HL-60 (cell line): Measurements from ENCODE around the gene CCDC107.
"Not testable (repeated sequence)": the region's sequence is repeated elsewhere in the genome, so short reads cannot be mapped to it uniquely, and the experiment has no call there.

Source experiments
- DNase-seq, 2 experiments: peaks; one replicate each; pipeline ENCODE4 v3.0.0-alpha.2; 2010 to 2020; ENCODE audit warnings: low read depth in 1 of 2, low spot score in 1 of 2
- H3K27ac ChIP-seq: fragments of 250-450 bp; sonication (Bioruptor Pico); replicated peaks from 2 replicates; pipeline ENCODE4 v1.5.1; 2020; ENCODE audit warnings: mild to moderate bottlenecking, moderate library complexity
- H3K27me3 ChIP-seq: fragments of 250-450 bp; sonication (Bioruptor Pico); 2 replicates; pipeline ENCODE4 v1.5.1; 2021; ENCODE audit warnings: mild to moderate bottlenecking, moderate library complexity; ENCODE audit not compliant: insufficient read depth, poor library complexity, severe bottlenecking
- H3K4me3 ChIP-seq: replicated peaks from 2 replicates; pipeline ENCODE4 v1.5.1; 2011; ENCODE audit warnings: mild to moderate bottlenecking, control low read depth, low read length; ENCODE audit not compliant: insufficient read depth
- GABPA ChIP-seq: IDR thresholded peaks from 2 replicates; pipeline ENCODE4 v1.6.1; 2012; ENCODE audit warnings: low read depth
- POLR2AphosphoS5 ChIP-seq: IDR thresholded peaks from 2 replicates; pipeline ENCODE4 v1.6.1; 2012; ENCODE audit warnings: low read depth
- SPI1 ChIP-seq: IDR thresholded peaks from 2 replicates; pipeline ENCODE4 v1.6.1; 2012; ENCODE audit warnings: low read depth, mild to moderate bottlenecking, borderline replicate concordance
- TF ChIP-seq, protein P1 (sequence below): IDR thresholded peaks from one replicate; pipeline ENCODE4 v1.5.1; 2011; ENCODE audit warnings: low read length, control low read depth, inconsistent platforms; ENCODE audit not compliant: insufficient read depth
- TF ChIP-seq, protein P2 (sequence below): IDR thresholded peaks from 2 replicates; pipeline ENCODE4 v1.6.1; 2012; ENCODE audit warnings: low read depth; ENCODE audit not compliant: insufficient replicate concordance

CCDC107 gene

DNA sequence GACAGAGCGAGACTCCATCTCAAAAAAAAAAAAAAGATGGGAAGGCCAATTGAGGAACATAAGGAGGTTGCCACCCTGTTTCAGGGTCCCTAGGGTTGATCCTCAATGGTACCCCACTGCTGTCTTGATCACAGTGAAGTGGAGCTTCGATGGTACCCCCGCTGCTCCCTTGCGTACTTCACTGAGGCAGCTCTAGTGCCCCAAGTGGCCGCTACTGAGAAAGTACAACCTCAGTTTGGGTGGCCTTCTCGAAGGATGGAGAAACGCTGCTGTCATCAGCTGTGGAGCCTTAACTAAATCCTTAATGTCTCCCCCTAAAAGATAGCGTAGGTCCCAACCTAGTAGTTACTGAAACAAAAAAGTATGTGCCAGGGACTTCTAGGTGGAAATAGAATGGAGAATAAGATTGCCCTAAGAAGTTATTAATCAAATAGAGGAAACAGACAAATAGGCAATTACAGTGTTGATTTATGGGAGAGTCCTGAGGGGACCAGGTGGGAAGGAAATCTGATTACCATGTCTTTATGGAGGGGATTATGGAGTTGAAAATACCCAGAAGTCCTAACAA, 46.8 kb upstream of the CCDC107 start:
- no peak overlapping the region for H3K4me3 ChIP-seq
- TF ChIP-seq, protein P1, sequence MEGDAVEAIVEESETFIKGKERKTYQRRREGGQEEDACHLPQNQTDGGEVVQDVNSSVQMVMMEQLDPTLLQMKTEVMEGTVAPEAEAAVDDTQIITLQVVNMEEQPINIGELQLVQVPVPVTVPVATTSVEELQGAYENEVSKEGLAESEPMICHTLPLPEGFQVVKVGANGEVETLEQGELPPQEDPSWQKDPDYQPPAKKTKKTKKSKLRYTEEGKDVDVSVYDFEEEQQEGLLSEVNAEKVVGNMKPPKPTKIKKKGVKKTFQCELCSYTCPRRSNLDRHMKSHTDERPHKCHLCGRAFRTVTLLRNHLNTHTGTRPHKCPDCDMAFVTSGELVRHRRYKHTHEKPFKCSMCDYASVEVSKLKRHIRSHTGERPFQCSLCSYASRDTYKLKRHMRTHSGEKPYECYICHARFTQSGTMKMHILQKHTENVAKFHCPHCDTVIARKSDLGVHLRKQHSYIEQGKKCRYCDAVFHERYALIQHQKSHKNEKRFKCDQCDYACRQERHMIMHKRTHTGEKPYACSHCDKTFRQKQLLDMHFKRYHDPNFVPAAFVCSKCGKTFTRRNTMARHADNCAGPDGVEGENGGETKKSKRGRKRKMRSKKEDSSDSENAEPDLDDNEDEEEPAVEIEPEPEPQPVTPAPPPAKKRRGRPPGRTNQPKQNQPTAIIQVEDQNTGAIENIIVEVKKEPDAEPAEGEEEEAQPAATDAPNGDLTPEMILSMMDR = peak; percentile 38
- no peak for TF ChIP-seq POLR2AphosphoS5
- peak in 1 of 2 experiments; percentile 50 for DNase-seq
- H3K27ac ChIP-seq = no peak overlapping the region
- no peaks in the 10 kb centered on the region for H3K27me3 ChIP-seq

DNA sequence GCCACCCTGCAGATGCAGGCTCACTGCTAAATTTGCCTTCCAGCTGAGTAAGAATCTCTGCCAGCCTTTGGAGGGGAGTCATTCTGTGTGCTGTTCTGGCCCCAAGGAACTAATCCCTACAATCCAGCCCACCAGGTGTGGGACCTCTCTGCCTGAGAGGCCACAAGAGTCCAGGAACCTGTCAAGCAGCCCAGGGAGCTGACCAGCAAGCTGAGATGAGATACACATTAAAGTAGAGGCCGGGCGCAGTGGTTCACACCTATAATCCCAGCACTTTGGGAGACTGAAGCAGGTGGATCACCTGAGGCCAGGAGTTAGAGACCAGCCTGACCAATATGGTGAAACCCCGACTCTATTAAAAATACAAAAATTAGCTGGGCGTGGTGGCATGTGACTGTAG, 46.0 kb upstream of the CCDC107 start:
- not testable (repeated sequence) for H3K27me3 ChIP-seq, H3K4me3 ChIP-seq, H3K27ac ChIP-seq, DNase-seq

DNA sequence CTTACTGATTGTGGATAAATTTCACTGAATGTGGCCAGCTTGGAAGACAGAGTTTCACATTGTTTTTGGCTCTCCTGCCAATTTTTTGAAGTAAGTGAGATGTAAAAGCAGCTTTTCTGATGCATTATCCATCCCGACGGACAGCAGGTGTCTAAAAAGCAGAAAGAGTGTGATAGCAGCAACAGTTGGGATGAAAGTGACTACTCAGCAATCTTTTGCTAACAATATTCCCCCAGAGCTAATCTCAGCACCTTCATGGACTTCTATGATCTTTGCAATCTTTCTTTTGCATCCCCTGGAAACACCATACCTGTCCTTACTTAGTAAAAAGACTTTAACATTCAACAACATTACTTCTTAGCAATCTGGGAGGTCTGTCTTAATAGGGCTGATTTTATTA, 45.2 kb upstream of the CCDC107 start:
- no peak for DNase-seq
- no peak overlapping the region for H3K27ac ChIP-seq
- H3K27me3 ChIP-seq = no peaks in the 10 kb centered on the region
- no peak overlapping the region for H3K4me3 ChIP-seq
- TF ChIP-seq, protein P2, sequence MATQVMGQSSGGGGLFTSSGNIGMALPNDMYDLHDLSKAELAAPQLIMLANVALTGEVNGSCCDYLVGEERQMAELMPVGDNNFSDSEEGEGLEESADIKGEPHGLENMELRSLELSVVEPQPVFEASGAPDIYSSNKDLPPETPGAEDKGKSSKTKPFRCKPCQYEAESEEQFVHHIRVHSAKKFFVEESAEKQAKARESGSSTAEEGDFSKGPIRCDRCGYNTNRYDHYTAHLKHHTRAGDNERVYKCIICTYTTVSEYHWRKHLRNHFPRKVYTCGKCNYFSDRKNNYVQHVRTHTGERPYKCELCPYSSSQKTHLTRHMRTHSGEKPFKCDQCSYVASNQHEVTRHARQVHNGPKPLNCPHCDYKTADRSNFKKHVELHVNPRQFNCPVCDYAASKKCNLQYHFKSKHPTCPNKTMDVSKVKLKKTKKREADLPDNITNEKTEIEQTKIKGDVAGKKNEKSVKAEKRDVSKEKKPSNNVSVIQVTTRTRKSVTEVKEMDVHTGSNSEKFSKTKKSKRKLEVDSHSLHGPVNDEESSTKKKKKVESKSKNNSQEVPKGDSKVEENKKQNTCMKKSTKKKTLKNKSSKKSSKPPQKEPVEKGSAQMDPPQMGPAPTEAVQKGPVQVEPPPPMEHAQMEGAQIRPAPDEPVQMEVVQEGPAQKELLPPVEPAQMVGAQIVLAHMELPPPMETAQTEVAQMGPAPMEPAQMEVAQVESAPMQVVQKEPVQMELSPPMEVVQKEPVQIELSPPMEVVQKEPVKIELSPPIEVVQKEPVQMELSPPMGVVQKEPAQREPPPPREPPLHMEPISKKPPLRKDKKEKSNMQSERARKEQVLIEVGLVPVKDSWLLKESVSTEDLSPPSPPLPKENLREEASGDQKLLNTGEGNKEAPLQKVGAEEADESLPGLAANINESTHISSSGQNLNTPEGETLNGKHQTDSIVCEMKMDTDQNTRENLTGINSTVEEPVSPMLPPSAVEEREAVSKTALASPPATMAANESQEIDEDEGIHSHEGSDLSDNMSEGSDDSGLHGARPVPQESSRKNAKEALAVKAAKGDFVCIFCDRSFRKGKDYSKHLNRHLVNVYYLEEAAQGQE = no peak
- no peak for TF ChIP-seq GABPA
- TF ChIP-seq SPI1 = no peak
- TF ChIP-seq, protein P1 = no peak
- TF ChIP-seq POLR2AphosphoS5 = no peak

DNA sequence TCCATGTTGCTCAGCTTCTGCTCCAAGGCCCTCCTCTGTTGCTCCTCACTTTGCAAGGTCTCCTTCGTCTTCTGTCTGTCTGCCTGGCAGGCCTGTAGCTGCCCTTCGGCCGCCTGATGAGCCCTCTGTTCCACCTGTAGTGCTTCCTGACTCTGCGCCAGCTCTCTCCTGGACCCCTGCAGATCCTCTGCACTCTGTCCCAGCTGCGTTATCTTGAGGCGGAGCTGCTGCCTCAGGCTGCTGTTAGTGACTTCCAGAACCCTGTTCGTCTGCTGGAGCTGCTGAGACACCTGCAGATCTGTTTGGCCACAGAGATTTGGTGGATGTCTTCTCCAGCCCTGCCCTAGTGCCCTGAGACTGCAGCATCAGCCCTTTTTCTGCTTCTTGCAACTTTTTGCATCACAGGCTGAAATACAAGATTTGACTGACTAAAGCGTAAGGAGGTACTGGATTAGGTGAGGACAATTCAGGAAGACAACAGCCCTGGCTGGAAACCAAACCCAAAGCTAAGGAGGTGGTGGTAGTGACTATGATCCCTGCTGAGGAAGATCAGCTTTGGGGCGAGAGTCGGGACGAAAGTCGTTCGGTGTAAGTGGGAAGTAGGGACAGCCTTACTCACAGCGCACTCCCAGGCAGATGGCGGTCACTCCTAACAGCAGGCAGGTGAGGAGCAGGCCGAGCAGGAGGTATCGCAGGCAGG, 42.0 kb upstream of the CCDC107 start:
- no peak overlapping the region for H3K4me3 ChIP-seq
- no peak overlapping the region for H3K27ac ChIP-seq
- no peak for DNase-seq
- TF ChIP-seq GABPA = no peak
- TF ChIP-seq, protein P1 = no peak
- TF ChIP-seq, protein P2 = no peak
- TF ChIP-seq POLR2AphosphoS5 = no peak
- no peak for TF ChIP-seq SPI1
- H3K27me3 ChIP-seq = no peaks in the 10 kb centered on the region
